ENCODE data around the gene LRMDA.

DNA sequence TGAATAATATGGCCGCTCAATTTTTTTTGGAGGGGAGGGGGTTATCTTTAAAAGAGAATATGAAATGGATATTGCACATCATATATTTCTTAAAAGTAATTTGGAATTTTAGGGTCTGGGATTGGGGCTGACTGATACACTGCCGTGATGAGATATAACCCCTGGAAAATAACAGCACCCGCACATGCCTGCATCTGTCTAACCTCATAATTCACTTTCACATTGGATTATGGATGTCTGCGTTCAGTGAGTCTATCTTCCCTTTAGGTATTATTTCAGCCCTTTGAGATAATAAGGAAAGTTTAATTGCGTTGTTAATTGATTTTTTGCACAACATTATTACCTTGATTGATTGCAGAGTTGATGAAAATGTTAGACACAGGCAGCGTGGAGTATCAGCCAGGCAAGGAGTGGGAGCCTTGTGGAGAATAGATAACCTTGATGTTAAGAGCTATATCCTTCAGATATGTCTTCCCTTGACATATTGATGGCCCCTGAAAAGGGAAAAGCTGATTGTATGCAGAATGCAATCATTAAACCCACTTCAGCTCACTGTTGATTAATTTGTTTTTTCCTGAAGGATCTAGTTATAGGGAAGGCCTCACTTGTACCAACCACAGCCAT, 1111.0 kb downstream of the LRMDA start:
- TF ChIP-seq, protein P1, sequence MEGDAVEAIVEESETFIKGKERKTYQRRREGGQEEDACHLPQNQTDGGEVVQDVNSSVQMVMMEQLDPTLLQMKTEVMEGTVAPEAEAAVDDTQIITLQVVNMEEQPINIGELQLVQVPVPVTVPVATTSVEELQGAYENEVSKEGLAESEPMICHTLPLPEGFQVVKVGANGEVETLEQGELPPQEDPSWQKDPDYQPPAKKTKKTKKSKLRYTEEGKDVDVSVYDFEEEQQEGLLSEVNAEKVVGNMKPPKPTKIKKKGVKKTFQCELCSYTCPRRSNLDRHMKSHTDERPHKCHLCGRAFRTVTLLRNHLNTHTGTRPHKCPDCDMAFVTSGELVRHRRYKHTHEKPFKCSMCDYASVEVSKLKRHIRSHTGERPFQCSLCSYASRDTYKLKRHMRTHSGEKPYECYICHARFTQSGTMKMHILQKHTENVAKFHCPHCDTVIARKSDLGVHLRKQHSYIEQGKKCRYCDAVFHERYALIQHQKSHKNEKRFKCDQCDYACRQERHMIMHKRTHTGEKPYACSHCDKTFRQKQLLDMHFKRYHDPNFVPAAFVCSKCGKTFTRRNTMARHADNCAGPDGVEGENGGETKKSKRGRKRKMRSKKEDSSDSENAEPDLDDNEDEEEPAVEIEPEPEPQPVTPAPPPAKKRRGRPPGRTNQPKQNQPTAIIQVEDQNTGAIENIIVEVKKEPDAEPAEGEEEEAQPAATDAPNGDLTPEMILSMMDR (IDR thresholded peaks at IDR 0.05): no peak
- no peak for TF ChIP-seq POLR2A (IDR thresholded peaks at IDR 0.05)
